ENCODE results near the gene NLRP3.

DNA sequence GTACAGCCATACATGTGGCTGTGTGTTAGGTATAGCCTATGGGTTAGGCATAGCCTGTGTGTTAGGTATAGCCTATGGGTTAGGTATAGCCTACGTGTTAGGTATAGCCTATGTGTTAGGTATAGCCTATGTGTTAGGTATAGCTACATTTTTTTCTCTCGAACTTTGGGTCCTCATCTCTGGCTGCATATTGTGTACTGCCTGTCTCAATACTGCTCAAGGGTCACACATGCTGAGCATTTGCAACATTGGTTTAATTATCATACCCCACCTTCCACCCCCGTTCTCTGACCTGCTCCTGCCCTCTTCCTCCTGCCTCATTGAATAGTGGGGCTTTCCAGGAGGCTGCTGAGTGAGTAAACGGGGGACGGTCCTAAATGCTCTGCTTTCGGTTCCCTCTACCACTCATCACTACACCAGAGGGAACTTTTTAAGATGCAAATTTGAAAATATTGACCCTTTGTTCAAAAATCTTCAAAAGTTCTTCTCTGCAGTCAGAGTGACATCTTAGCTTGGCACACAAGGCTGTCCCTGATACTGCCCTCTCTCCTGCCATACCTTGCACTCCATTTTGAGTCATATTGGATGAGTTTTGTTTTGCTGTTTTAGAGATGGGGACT is 24.1 kb downstream of the NLRP3 start:
- TF ChIP-seq, protein P1, sequence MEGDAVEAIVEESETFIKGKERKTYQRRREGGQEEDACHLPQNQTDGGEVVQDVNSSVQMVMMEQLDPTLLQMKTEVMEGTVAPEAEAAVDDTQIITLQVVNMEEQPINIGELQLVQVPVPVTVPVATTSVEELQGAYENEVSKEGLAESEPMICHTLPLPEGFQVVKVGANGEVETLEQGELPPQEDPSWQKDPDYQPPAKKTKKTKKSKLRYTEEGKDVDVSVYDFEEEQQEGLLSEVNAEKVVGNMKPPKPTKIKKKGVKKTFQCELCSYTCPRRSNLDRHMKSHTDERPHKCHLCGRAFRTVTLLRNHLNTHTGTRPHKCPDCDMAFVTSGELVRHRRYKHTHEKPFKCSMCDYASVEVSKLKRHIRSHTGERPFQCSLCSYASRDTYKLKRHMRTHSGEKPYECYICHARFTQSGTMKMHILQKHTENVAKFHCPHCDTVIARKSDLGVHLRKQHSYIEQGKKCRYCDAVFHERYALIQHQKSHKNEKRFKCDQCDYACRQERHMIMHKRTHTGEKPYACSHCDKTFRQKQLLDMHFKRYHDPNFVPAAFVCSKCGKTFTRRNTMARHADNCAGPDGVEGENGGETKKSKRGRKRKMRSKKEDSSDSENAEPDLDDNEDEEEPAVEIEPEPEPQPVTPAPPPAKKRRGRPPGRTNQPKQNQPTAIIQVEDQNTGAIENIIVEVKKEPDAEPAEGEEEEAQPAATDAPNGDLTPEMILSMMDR (IDR thresholded peaks at IDR 0.05) = no peak
- TF ChIP-seq POLR2AphosphoS5 (IDR thresholded peaks at IDR 0.05) = no peak
